ENCODE data around the gene PSMA6.
"Not testable (repeated sequence)": the region's sequence is repeated elsewhere in the genome, so short reads cannot be mapped to it uniquely, and the experiment has no call there.

PSMA6 gene

DNA sequence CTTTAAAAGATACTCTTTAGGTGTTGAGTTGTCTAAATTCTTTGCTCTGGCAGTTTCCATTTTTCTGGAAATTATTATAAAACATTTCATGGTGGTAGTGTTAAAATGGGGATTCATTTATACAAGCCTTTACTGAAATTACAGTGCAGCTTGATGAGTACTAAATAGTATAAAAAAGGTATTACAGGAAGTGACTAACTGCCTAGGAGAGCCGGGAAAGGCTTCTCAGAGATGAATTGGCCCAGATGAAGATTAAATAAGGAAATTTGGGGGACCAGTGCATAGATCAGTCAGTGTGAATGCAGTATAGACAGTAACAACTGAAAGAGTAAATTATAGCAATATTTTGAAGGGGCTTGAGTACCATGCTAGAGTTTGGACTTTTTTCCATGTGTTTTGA lies 7.5 kb downstream of the PSMA6 start:
- TF ChIP-seq MYC (IDR thresholded peaks at IDR 0.05; ENCODE audit: low read depth, low read length) (no peak), POLR2A (IDR thresholded peaks at IDR 0.05; ENCODE audit: extremely low read depth, insufficient read length) (no peak)
- TF ChIP-seq, protein P1, sequence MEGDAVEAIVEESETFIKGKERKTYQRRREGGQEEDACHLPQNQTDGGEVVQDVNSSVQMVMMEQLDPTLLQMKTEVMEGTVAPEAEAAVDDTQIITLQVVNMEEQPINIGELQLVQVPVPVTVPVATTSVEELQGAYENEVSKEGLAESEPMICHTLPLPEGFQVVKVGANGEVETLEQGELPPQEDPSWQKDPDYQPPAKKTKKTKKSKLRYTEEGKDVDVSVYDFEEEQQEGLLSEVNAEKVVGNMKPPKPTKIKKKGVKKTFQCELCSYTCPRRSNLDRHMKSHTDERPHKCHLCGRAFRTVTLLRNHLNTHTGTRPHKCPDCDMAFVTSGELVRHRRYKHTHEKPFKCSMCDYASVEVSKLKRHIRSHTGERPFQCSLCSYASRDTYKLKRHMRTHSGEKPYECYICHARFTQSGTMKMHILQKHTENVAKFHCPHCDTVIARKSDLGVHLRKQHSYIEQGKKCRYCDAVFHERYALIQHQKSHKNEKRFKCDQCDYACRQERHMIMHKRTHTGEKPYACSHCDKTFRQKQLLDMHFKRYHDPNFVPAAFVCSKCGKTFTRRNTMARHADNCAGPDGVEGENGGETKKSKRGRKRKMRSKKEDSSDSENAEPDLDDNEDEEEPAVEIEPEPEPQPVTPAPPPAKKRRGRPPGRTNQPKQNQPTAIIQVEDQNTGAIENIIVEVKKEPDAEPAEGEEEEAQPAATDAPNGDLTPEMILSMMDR (IDR thresholded peaks at IDR 0.05; ENCODE audit: low read depth, low read length), result no peak
- TF ChIP-seq, protein P2, sequence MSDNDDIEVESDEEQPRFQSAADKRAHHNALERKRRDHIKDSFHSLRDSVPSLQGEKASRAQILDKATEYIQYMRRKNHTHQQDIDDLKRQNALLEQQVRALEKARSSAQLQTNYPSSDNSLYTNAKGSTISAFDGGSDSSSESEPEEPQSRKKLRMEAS (IDR thresholded peaks at IDR 0.05; ENCODE audit: low read depth, low read length), result no peak
- H3K4me3 ChIP-seq (ENCODE audit: low read depth, low read length), result no peak overlapping the region
- no peak for DNase-seq (ENCODE audit: low read depth)

DNA sequence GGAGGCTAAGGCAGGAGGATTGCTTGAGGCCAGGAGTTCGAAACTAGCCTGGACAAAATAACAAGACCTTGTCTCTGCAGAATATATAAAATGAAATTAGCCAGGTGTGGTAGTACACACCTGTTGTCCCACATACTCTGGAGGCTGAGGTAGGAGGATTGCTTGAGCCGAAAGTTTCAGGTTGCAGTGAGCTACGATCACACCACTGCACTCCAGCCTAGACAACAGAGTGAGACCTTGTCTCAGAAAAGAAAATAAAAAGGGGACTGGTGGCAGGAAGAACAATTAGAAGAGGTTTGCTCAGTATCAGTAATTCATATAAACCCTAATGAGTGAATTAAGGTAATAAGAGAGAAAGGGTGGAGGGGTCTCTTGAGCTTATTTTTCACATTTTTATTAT lies 8.0 kb downstream of the PSMA6 start:
- H3K4me3 ChIP-seq (ENCODE audit: low read depth, low read length), result no peak overlapping the region
- TF ChIP-seq POLR2A (IDR thresholded peaks at IDR 0.05; ENCODE audit: extremely low read depth, insufficient read length), result no peak
- TF ChIP-seq, protein P2 (IDR thresholded peaks at IDR 0.05; ENCODE audit: low read depth, low read length), result no peak
- no peak for TF ChIP-seq MYC (IDR thresholded peaks at IDR 0.05; ENCODE audit: low read depth, low read length)
- TF ChIP-seq, protein P1 (IDR thresholded peaks at IDR 0.05; ENCODE audit: low read depth, low read length), result no peak
- no peak for DNase-seq (ENCODE audit: low read depth)

DNA sequence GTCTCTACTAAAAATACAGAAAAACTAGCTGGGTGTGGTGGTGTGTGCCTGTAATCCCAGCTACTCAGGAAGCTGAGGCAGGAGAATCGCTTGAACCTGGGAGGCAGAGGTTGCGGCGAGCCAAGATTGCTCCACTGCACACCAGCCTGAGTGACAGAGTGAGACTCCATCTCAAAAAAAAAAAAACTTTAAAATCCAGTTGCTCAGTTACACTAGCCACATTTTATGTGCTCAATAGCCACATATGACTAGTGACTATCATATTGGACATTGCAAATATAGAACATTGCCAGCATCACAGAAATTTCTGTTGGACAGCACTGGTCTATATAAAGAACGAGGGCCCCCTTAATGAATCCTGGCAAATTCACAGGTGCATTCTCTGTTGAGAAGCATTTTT lies 9.2 kb downstream of the PSMA6 start:
- DNase-seq (ENCODE audit: low read depth); H3K4me3 ChIP-seq (ENCODE audit: low read depth, low read length): not testable (repeated sequence)

DNA sequence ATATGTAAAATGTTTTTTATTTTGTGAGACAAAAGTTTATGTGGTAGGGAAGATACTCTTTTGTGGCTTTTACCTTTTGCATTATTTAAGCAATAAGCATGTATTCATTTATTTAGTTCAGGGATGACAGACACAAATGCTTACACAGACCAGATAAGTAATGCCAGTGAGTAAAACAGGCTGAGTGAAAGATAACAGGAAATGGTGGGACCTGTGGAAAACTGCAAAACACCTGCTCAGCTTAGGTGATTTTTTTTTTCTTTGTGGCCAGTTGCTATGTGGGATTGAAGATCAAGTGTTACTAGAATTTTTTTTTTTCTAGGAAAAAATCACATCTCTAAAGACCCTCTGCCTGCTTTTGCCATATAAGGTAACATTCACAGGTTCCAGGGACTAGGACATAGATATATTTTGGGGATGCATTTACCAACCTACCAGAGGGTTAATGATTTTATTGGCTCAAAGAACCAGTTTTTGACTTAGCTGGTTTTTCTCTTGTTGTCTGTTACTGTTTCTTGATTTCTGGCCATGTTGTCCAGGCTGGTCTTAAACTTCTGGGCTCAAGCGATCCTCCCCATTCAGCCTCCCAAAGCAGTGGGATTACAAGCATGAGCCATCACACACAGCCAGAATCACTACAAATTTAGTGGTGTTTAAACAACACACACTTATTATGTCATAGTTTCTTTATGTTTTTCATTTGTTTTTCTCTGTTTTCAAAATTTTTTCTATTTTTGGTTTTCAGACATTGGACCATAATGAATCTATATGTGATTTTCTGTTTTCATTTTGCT lies 9.8 kb downstream of the PSMA6 start:
- no peak overlapping the region for H3K4me3 ChIP-seq (ENCODE audit: low read depth, low read length)
- DNase-seq (ENCODE audit: low read depth), result no peak
- TF ChIP-seq, protein P2 (IDR thresholded peaks at IDR 0.05; ENCODE audit: low read depth, low read length), result no peak
- TF ChIP-seq, protein P1 (IDR thresholded peaks at IDR 0.05; ENCODE audit: low read depth, low read length), result no peak
- TF ChIP-seq POLR2A (IDR thresholded peaks at IDR 0.05; ENCODE audit: extremely low read depth, insufficient read length) (no peak), MYC (IDR thresholded peaks at IDR 0.05; ENCODE audit: low read depth, low read length) (no peak)

DNA sequence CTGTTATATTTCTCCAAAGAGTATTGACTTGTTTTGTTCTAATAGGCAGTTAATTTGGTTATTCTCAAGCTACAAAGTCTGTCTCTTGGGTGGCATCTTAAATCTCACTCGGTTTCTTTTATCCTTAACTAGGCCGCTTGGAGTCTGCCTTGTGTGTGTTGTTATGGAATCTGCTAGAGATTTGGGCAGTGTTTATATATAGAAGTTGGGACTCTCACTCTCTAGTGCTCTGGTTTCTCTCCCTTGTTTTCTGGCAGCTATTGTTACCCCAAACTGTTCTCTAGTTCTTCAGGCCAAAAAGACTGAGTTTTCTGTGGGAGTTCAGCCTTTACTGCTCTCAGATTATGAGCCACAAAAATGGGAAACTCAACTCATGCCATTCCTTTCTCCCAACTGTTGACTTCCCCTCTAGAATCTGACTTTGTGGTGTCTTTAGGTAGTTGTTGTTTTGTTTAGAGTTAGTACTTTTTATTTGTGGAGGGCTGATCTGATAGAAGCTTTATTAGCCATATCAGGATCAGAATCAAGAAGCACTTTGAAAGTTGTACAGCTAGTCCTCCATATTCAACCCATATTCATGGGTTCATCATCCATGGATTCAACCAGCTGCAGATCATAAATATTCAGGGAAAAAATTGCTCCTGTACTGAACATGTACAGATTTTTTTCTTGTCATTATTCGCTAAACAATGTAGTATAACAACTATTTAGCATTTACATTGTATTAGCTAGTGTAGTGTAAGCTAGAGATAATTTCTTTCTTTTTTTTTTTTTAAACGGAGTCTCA lies 11.2 kb downstream of the PSMA6 start:
- no peak for TF ChIP-seq POLR2A (IDR thresholded peaks at IDR 0.05; ENCODE audit: extremely low read depth, insufficient read length)
- TF ChIP-seq, protein P1 (IDR thresholded peaks at IDR 0.05; ENCODE audit: low read depth, low read length), result no peak
- TF ChIP-seq, protein P2 (IDR thresholded peaks at IDR 0.05; ENCODE audit: low read depth, low read length), result no peak
- TF ChIP-seq MYC (IDR thresholded peaks at IDR 0.05; ENCODE audit: low read depth, low read length), result no peak
- no peak for DNase-seq (ENCODE audit: low read depth)
- no peak overlapping the region for H3K4me3 ChIP-seq (ENCODE audit: low read depth, low read length)

DNA sequence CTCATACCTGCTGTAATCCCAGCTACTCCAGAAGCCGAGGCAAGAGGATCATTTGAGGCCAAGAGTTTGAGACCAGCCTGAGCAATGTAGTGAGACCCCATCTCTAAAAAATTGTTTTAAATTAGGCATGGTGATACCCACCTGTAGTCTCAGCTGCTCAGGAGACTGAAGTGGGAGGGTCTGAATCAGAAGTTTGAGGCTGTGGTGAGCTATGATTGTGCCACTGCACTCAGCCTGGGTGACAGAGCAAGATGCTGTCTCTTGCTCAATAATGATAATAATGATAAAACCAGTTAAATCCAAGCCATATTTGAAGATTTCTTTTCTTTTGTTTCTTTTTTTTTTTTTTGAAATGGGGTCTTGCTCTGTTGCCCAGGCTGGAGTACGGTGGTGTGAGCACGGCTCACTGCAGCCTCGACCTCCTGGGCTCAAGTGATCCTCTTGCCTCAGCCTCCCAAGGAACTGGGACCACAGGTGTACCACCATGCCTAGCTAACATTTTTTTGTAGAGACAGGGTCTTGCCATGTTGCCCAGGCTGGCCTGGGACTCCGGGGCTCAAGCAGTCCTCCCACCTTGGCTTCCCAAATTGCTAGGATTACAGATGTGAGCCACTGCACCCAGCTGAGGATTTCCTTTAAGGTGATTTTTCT lies 12.8 kb downstream of the PSMA6 start:
- TF ChIP-seq, protein P1 (IDR thresholded peaks at IDR 0.05; ENCODE audit: low read depth, low read length), result no peak
- TF ChIP-seq, protein P2 (IDR thresholded peaks at IDR 0.05; ENCODE audit: low read depth, low read length), result no peak
- no peak for TF ChIP-seq MYC (IDR thresholded peaks at IDR 0.05; ENCODE audit: low read depth, low read length)
- TF ChIP-seq POLR2A (IDR thresholded peaks at IDR 0.05; ENCODE audit: extremely low read depth, insufficient read length), result no peak
- DNase-seq (ENCODE audit: low read depth), result no peak
- H3K4me3 ChIP-seq (ENCODE audit: low read depth, low read length), result no peak overlapping the region

All from NB4 (cell line).